Mesodermal cell (in vitro differentiated cells): ENCODE results near the gene NR3C2.
"Not testable (repeated sequence)": the region's sequence is repeated elsewhere in the genome, so short reads cannot be mapped to it uniquely, and the experiment has no call there.

ENCODE experiments used
- H3K27ac ChIP-seq: 2 replicates; pipeline ENCODE4 v1.7.0; 2013; ENCODE audit warnings: mild to moderate bottlenecking, low read depth, low read length, moderate library complexity; ENCODE audit not compliant: severe bottlenecking
- H3K36me3 ChIP-seq: 2 replicates; pipeline ENCODE4 v1.7.1; 2013; ENCODE audit warnings: mild to moderate bottlenecking, low read length, moderate library complexity; ENCODE audit not compliant: control insufficient read depth, insufficient read depth
- H3K4me1 ChIP-seq: one replicate; pipeline ENCODE4 v1.7.1; 2013; ENCODE audit warnings: mild to moderate bottlenecking, low read length; ENCODE audit not compliant: insufficient read depth, control insufficient read depth, poor library complexity, severe bottlenecking
- H3K4me3 ChIP-seq: 2 replicates; pipeline ENCODE4 v1.7.0; 2013; ENCODE audit warnings: low read length, control low read depth, mild to moderate bottlenecking; ENCODE audit not compliant: insufficient read depth, poor library complexity, severe bottlenecking; ENCODE audit errors: extremely low read depth
- H3K9me3 ChIP-seq: 2 replicates; pipeline ENCODE4 v1.7.1; 2013; ENCODE audit warnings: mild to moderate bottlenecking, low read length, moderate library complexity; ENCODE audit not compliant: control insufficient read depth
- WGBS, 2 experiments: methylation state at CpG; one replicate each; pipeline ENCODE4 v1.1.5; 2013; ENCODE audit warnings: missing lambda C conversion rate in 2 of 2; ENCODE audit not compliant: insufficient coverage in 2 of 2; 5-methylcytosine and 5-hydroxymethylcytosine counted together

NR3C2 gene

DNA sequence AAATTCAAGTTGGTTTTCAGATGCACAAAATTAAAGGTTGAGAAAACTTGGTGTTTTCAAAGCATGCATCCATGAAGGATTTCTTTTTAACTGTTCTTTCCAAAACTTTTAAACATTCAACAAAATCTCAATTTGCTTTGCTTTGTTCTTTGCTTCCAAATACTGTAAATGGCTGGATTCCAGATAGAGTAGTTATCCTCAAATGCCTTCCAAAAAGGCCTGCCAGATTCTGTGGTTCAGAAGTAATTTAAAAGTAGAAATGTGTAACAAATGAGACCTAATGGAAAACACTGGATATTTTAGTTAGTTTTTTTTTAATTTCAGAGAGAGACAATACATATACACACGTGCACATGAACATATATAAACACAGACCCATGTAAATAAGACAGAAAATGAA is 97.3 kb downstream of the NR3C2 start:
- no peak overlapping the region for H3K4me3 ChIP-seq
- no peaks in the 10 kb centered on the region for H3K36me3 ChIP-seq
- no peaks in the 10 kb centered on the region for H3K9me3 ChIP-seq
- no CpG with 5 or more reads among the region's 1 CpG for WGBS, 2 experiments
- no peak overlapping the region for H3K27ac ChIP-seq
- H3K4me1 ChIP-seq: no peaks in the 10 kb centered on the region

- Histone ChIP-seq H3K4me1 (no peaks in the 10 kb centered on the region), H3K27ac (no peak overlapping the region), H3K36me3 (no peaks in the 10 kb centered on the region), H3K4me3 (no peak overlapping the region), H3K9me3 (no peaks in the 10 kb centered on the region)
- 100% methylated on average over 1 of the region's 2 CpGs; no CpG with 5 or more reads in 1 of the 2 experiments for whole genome bisulfite sequencing, 2 experiments
Observed at GRCh38 chr4:148344352-148344751, 97.9 kb downstream of the NR3C2 start.

DNA sequence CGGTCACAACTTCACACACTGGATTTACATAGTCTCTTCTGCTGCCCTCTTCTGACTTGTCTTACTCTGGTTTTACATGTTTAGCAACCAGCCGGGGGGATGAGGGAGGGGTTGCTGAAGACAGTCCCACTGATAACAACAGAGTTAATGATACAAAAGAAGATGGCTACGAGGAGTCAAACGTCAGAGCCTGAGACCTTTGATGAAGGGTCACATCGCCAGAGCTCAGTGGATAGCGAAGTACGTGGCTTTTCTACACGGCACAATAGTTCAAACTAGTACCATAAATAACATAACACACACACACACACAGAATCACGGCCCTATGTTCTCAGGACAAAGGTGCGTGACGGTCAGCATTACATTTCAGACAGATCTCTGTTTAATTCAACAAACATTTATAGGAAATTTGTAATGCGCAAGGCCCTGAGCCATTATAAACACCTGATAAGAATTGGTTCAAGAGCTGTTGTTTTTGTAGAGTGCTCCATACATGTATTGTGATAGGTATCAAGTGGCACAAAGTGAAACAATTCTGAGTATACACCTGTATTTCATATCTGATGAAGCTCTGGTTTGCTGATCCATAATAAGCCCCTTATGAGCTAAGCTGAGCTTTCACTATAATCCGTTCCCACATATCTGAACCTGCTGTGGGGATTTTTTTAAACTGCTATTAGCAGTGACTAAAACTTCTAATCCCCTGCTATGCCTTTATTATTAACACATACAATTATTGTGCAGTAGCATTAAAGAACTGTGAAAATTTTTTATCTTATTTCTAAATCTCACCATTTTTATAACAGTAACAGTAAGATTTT is 100.0 kb downstream of the NR3C2 start:
- Histone ChIP-seq H3K36me3 (no peaks in the 10 kb centered on the region), H3K9me3 (no peaks in the 10 kb centered on the region), H3K27ac (no peak overlapping the region), H3K4me3 (no peak overlapping the region), H3K4me1 (no peaks in the 10 kb centered on the region)
- 82 to 90% methylated on average over 4 to 13 of the region's 13 CpGs for WGBS, 2 experiments

- 83 to 100% methylated on average over 2 of the region's 4 CpGs for WGBS, 2 experiments
- Histone ChIP-seq H3K4me1 (no peaks in the 10 kb centered on the region), H3K9me3 (no peaks in the 10 kb centered on the region), H3K27ac (no peak overlapping the region), H3K36me3 (no peaks in the 10 kb centered on the region), H3K4me3 (no peak overlapping the region)
Observed at GRCh38 chr4:148335133-148335532, 107.1 kb downstream of the NR3C2 start.

GRCh38 chr4:148333265-148333664 is 108.9 kb downstream of the NR3C2 start:
- H3K4me3 ChIP-seq: no peak overlapping the region
- H3K27ac ChIP-seq: no peak overlapping the region
- H3K36me3 ChIP-seq: no peaks in the 10 kb centered on the region
- no peaks in the 10 kb centered on the region for H3K9me3 ChIP-seq
- H3K4me1 ChIP-seq: no peaks in the 10 kb centered on the region
- WGBS, 2 experiments: 80 to 100% methylated on average over 1 of the region's 1 CpG

DNA sequence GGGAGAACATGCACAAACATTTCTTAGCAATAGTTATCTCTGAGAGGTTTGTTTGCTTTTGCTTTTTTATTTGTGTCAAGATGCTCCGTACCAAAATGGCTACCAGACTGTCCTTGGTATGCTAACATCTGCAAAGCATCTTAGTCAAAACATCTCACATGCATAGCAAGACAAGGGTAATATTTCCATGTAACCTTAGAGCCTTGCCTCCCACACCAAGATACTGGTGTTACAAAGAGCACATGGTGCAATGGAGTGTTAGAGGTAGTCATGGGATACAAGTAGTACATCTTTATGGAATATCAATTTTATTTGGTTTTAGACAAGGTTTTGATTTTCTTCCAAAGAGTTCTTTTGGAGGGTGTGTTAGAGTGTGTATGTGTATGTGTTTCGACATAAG is 109.7 kb downstream of the NR3C2 start:
- H3K4me1 ChIP-seq: no peaks in the 10 kb centered on the region
- H3K9me3 ChIP-seq: no peaks in the 10 kb centered on the region
- no CpG with 5 or more reads among the region's 2 CpGs for WGBS, 2 experiments
- no peak overlapping the region for H3K4me3 ChIP-seq
- no peaks in the 10 kb centered on the region for H3K36me3 ChIP-seq
- no peak overlapping the region for H3K27ac ChIP-seq

DNA sequence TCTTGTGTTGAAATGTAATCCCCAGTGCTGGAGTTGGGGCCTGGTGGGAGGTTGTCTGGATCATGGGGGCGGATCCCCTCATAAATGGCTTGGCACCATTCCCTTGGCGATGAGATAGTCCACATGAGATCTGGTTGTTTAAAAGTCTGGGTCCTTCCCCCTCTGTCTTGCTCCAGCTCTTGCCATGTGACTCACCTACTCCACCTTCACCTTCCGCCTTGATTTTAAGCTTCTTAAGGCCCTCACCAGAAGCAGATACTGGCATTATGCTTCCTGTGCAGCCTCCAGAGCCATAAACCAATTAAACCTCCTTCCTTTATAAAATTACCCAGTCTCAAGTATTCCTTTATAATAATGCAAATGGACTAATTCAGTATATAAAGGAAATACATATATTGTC is 111.5 kb downstream of the NR3C2 start:
- Histone ChIP-seq H3K27ac (no peak overlapping the region), H3K4me1 (no peaks in the 10 kb centered on the region), H3K36me3 (no peaks in the 10 kb centered on the region), H3K4me3 (no peak overlapping the region), H3K9me3 (no peaks in the 10 kb centered on the region)
- WGBS, 2 experiments: 92 to 100% methylated on average over 3 of the region's 3 CpGs

- no peaks in the 10 kb centered on the region for H3K4me1 ChIP-seq
- H3K27ac ChIP-seq: no peak overlapping the region
- no peaks in the 10 kb centered on the region for H3K9me3 ChIP-seq
- WGBS, 2 experiments: 87 to 100% methylated on average over 3 to 5 of the region's 5 CpGs
- no peak overlapping the region for H3K4me3 ChIP-seq
- H3K36me3 ChIP-seq: no peaks in the 10 kb centered on the region
Observed at GRCh38 chr4:148330161-148330560, 112.1 kb downstream of the NR3C2 start.

GRCh38 chr4:148329751-148330150 is 112.5 kb downstream of the NR3C2 start:
- Histone ChIP-seq H3K36me3 (no peaks in the 10 kb centered on the region), H3K4me1 (no peaks in the 10 kb centered on the region), H3K4me3 (no peak overlapping the region), H3K27ac (no peak overlapping the region), H3K9me3 (no peaks in the 10 kb centered on the region)
- 94 to 100% methylated on average over 3 to 5 of the region's 5 CpGs for WGBS, 2 experiments

DNA sequence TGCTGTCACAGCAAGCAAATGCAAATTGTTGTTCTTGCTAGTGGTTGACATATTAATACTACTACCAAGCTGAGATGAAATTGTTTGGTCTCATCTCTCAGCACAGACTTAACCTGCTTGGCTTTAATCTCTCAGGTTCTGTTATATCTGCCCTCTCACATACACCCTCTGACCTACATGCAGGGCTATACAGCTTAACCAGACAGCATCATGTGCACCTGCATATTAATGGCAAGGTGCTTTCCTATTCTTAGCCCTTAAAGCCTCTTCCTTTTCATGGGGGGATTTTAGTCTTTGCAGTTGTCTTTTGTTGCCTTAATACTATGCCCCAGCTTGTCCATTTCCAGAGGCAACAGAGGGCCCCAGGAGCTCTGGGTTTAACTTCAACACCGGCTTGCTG is 114.5 kb downstream of the NR3C2 start:
- Histone ChIP-seq H3K36me3 (no peaks in the 10 kb centered on the region), H3K9me3 (no peaks in the 10 kb centered on the region), H3K27ac (no peak overlapping the region), H3K4me3 (no peak overlapping the region), H3K4me1 (no peaks in the 10 kb centered on the region)
- WGBS, 2 experiments: 60 to 90% methylated on average over 1 of the region's 1 CpG

DNA sequence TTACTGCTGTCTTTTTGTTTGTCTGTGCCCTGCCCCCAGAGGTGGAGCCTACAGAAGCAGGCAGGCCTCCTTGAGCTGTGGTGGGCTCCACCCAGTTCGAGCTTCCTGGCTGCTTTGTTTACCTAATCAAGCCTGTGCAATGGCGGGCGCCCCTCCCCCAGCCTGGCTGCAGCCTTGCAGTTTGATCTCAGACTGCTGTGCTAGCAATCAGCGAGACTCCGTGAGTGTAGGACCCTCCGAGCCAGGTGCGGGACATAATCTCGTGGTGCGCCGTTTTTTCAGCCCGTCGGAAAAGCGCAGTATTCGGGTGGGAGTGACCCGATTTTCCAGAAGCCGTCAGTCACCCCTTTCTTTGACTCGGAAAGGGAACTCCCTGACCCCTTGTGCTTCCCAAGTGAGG is 118.9 kb downstream of the NR3C2 start:
- 51% methylated on average over 4 of the region's 17 CpGs; no CpG with 5 or more reads in 1 of the 2 experiments for WGBS, 2 experiments
- H3K4me1 ChIP-seq, H3K9me3 ChIP-seq, H3K36me3 ChIP-seq, H3K27ac ChIP-seq, H3K4me3 ChIP-seq: not testable (repeated sequence)
